Measurements from ENCODE around the gene CPO. TPM values are rescaled to one million over a fixed set of nuclear protein-coding genes. Genes with fewer than 3 reads are reported as not detected.

The CPO gene
- total RNA-seq, 1 experiment from 2014 or later, result 0.32 TPM

- H3K9ac ChIP-seq (ENCODE audit: low read length), result no peak overlapping the region
- H4K20me1 ChIP-seq (ENCODE audit: insufficient read depth), result no peaks in the 10 kb centered on the region
- H3K4me3 ChIP-seq (replicated peaks in 1 of 2; ENCODE audit: low read depth in 1 of 2, low read length in 2 of 2), result no peak overlapping the region
- no TSS peak for BruUV-seq (replicated peaks)
- H3K36me3 ChIP-seq (ENCODE audit: control insufficient read depth in 1 of 2, insufficient read depth in 2 of 2, low read length in 2 of 2), result no peaks in the 10 kb centered on the region
- ATAC-seq, result no peak
- ChIA-PET RAD21 (ENCODE audit: low non-redundant PET in 1 of 2, low total read pairs in 2 of 2, uncharacterized antibody in 2 of 2, unreplicated experiment in 2 of 2) (no interaction called here), CTCF (no interaction called here), POLR2A (no interaction called here)
- H3K4me1 ChIP-seq (ENCODE audit: control insufficient read depth in 1 of 2, insufficient read depth in 2 of 2, low read length in 2 of 2), result 0 out of 4 replicates have a peak, but pooled peaks cover 0 to 5% of the 10 kb centered on the region in 2 experiments
- H3K79me2 ChIP-seq (ENCODE audit: insufficient read depth, low read length), result no peaks in the 10 kb centered on the region
- H3K4me2 ChIP-seq (ENCODE audit: low read length), result no peak overlapping the region
- H2AFZ ChIP-seq (ENCODE audit: low read depth, low read length, poor library complexity, severe bottlenecking), result no peak overlapping the region
- no peaks in the 10 kb centered on the region for H3K9me3 ChIP-seq (ENCODE audit: control insufficient read depth in 1 of 2, insufficient read depth in 1 of 2, low read depth in 1 of 2, low read length in 2 of 2)
- no peak for DNase-seq (ENCODE audit: low read depth, low spot score)
- H3K9me2 ChIP-seq (ENCODE audit: insufficient read depth), result no peaks in the 10 kb centered on the region
- intact Hi-C loops (cut with micrococcal nuclease), result no loop called here
- TF ChIP-seq YY1 (IDR thresholded peaks at IDR 0.05; ENCODE audit: extremely low read depth, insufficient replicate concordance, low read depth, low read length) (no peak), MAX (IDR thresholded peaks at IDR 0.05) (no peak), POLR2A (IDR thresholded peaks at IDR 0.05; ENCODE audit: borderline replicate concordance, extremely low read depth, insufficient read depth, insufficient read length) (no peak), POLR2AphosphoS5 (IDR thresholded peaks at IDR 0.05; ENCODE audit: low read depth, low read length) (no peak), REST (IDR thresholded peaks at IDR 0.05; ENCODE audit: low read depth) (no peak), ZBTB33 (IDR thresholded peaks at IDR 0.05; ENCODE audit: extremely low read depth, insufficient replicate concordance, low read length) (no peak), CBX3 (IDR thresholded peaks at IDR 0.05; ENCODE audit: low read depth) (no peak), SIN3A (IDR thresholded peaks at IDR 0.05; ENCODE audit: low read depth) (no peak)
- H3K27ac ChIP-seq (ENCODE audit: low read depth, low read length), result no peak overlapping the region
- H3K27me3 ChIP-seq (ENCODE audit: insufficient read depth, low read length), result no peaks in the 10 kb centered on the region
These were observed 17.8 kb upstream of the CPO start for GRCh38 chr2:206921529-206921928.

Measured in HCT116 (cell line).